Measurements from ENCODE around the gene ARHGAP18. TPM values are rescaled to one million over a fixed set of nuclear protein-coding genes. Genes with fewer than 3 reads are reported as not detected.

The ARHGAP18 gene
- total RNA-seq, 1 experiment from 2014 or later: 2.4 TPM

GRCh38 chr6:129708496-129709195, 1.3 kb downstream of the ARHGAP18 start:
- Histone ChIP-seq H4K91ac (ENCODE audit: insufficient read length, low read depth, low read length) (no peak overlapping the region), H2BK20ac (ENCODE audit: low read depth, low read length, poor library complexity, severe bottlenecking) (no peak overlapping the region), H2AK5ac (ENCODE audit: insufficient read length, low read length) (no peak overlapping the region), H3K18ac (ENCODE audit: insufficient read length, low read depth, low read length) (no peak overlapping the region), H3K9ac (ENCODE audit: extremely low read depth, insufficient read length, low read length) (no peak overlapping the region), H2BK120ac (ENCODE audit: low read depth, low read length, poor library complexity, severe bottlenecking) (no peak overlapping the region), H3T11ph (ENCODE audit: low read length) (no peak overlapping the region), H2BK5ac (ENCODE audit: insufficient read length, low read length) (no peak overlapping the region), H3K9me3 (ENCODE audit: control insufficient read depth, low read depth, low read length) (no peaks in the 10 kb centered on the region), H3K23ac (ENCODE audit: insufficient read length, low read depth, low read length) (no peak overlapping the region), H3K27me3 (ENCODE audit: insufficient read depth, low read length) (no peaks in the 10 kb centered on the region), H3K4me2 (ENCODE audit: insufficient read depth, insufficient read length, low read length) (no peak overlapping the region), H3K23me2 (ENCODE audit: insufficient read length, low read depth, low read length, poor library complexity, severe bottlenecking) (peaks cover 6% of the 10 kb centered on the region), H2AFZ (ENCODE audit: low read length) (no peak overlapping the region), H3K79me1 (ENCODE audit: insufficient read depth, low read depth, low read length, poor library complexity, severe bottlenecking) (no peaks in the 10 kb centered on the region), H2BK12ac (ENCODE audit: insufficient read length, low read depth, low read length) (no peak overlapping the region), H4K8ac (replicated peaks; ENCODE audit: insufficient read length, low read depth, low read length) (no peak overlapping the region), H4K5ac (ENCODE audit: insufficient read length, low read depth, low read length) (no peak overlapping the region), H2BK15ac (ENCODE audit: low read depth, low read length) (no peak overlapping the region), H3K56ac (ENCODE audit: insufficient read length, low read depth, low read length) (no peak overlapping the region), H3K27ac (ENCODE audit: insufficient read length, low read depth, low read length) (no peak overlapping the region), H4K20me1 (ENCODE audit: control insufficient read depth, insufficient read depth, insufficient read length) (no peaks in the 10 kb centered on the region), H3K79me2 (ENCODE audit: insufficient read depth, low read length) (no peaks in the 10 kb centered on the region), H3K4me1 (ENCODE audit: insufficient read depth, low read length) (no peaks in the 10 kb centered on the region; the same call in 1 of the 2 replicates), H3K4ac (ENCODE audit: low read depth, low read length) (no peak overlapping the region), H3K14ac (ENCODE audit: insufficient read depth, low read length) (no peak overlapping the region)
- no CpG with 5 or more reads among the region's 4 CpGs for WGBS (ENCODE audit: extremely low coverage, insufficient read length, low lambda C conversion rate)
- H3K9me3 Mint-ChIP-seq: no peaks in the 10 kb centered on the region; a peak in 1 of 5 replicates
- no peak for TF ChIP-seq CTCF (conservative IDR thresholded peaks at IDR 0.05)
- H3K4me3 Mint-ChIP-seq: no peak overlapping the region
- DNase-seq: no peak
- no peak overlapping the region for H3K27ac Mint-ChIP-seq
- H3K27me3 Mint-ChIP-seq (ENCODE audit: low read depth): no peaks in the 10 kb centered on the region; the same call in 1 of the 2 replicates
- H3K36me3 Mint-ChIP-seq (ENCODE audit: insufficient read depth in 1 of 3, low read depth in 3 of 3): no peaks in the 10 kb centered on the region; a peak in 1 of 7 replicates
- peaks cover 31 to 33% of the 10 kb centered on the region in 2 experiments for H3K4me1 Mint-ChIP-seq
